ENCODE results near the gene EFCAB6.

EFCAB6 gene

DNA sequence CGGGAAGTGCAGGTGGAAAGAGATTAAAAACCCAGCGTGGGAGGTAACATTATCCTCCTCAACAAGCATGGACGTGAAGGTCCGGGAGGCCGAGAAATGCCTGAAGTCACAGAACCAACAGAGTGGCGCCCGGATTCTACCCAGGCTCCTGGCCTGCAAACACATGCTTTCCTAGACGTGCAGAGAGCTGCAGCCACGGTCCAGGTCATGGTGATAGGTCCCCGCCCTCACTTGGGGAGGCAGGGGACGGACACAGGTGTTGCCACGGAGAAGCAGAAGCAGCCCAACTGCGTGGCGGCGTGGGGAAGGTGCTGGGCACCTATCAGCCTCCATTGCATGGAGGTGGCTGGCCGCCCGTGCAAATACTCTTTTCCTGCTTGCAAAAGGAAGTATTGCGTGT is 251.5 kb downstream of the EFCAB6 start:
- ChIA-PET POLR2A (no interaction called here), CTCF (no interaction called here)
- TF ChIP-seq, protein P1, sequence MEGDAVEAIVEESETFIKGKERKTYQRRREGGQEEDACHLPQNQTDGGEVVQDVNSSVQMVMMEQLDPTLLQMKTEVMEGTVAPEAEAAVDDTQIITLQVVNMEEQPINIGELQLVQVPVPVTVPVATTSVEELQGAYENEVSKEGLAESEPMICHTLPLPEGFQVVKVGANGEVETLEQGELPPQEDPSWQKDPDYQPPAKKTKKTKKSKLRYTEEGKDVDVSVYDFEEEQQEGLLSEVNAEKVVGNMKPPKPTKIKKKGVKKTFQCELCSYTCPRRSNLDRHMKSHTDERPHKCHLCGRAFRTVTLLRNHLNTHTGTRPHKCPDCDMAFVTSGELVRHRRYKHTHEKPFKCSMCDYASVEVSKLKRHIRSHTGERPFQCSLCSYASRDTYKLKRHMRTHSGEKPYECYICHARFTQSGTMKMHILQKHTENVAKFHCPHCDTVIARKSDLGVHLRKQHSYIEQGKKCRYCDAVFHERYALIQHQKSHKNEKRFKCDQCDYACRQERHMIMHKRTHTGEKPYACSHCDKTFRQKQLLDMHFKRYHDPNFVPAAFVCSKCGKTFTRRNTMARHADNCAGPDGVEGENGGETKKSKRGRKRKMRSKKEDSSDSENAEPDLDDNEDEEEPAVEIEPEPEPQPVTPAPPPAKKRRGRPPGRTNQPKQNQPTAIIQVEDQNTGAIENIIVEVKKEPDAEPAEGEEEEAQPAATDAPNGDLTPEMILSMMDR (IDR thresholded peaks at IDR 0.05; ENCODE audit: insufficient read depth, low read length, missing control alignments), result no peak
- no peak overlapping the region for H3K4me3 ChIP-seq (ENCODE audit: low read depth, low read length)
- no peak for DNase-seq (ENCODE audit: low read depth, low spot score)

- DNase-seq (ENCODE audit: low read depth, low spot score), result no peak
- POLR2A ChIA-PET, result no interaction called here
- TF ChIP-seq, protein P1 (IDR thresholded peaks at IDR 0.05; ENCODE audit: insufficient read depth, low read length, missing control alignments), result no peak
- no peak overlapping the region for H3K4me3 ChIP-seq (ENCODE audit: low read depth, low read length)
- CTCF ChIA-PET, result no interaction called here
Observed at GRCh38 chr22:43555561-43556515, 256.3 kb downstream of the EFCAB6 start.

DNA sequence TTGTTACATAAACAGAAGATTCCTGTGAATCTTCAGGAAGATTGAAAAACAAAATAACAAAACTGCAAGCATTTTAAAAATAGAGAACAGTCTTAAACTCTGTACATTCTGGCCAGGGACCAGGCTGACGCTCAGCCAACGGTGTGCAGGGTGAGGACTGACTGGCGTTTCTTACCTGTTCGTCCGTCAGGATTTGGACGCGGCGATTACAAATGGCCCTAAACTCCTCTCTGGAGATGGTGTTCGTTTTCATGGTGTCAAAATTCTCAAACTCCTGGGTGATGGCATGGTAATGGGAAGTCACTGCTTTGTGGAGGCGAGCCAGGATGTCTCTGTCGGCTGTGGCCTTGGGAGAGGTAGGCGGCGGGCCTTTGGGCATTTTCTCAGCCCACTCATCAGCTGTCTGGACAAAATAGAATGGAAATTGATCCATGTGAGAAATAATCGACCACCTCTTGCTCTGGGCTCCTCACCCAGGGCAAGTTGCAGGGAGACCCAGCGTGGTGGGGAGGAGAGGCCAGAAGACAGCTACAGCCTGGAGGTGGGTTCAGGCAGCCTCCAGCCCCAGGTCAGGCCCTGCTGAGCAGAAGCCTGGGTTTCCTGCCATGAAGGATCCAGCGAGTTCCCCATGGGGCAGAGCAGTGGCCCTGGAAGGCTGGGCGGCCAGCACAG is 257.3 kb downstream of the EFCAB6 start:
- no peak for DNase-seq (ENCODE audit: low read depth, low spot score)
- no peak overlapping the region for H3K4me3 ChIP-seq (ENCODE audit: low read depth, low read length)
- POLR2A ChIA-PET, result no interaction called here
- TF ChIP-seq, protein P1 (IDR thresholded peaks at IDR 0.05; ENCODE audit: insufficient read depth, low read length, missing control alignments), result no peak
- CTCF ChIA-PET, result interaction anchor here (1.2 kb wide), 1 partner anchor 12 kb away, joined by 3 read pairs; no protein-coding TSS in a partner anchor

- H3K4me3 ChIP-seq (ENCODE audit: low read depth, low read length), result no peak overlapping the region
- TF ChIP-seq, protein P1 (IDR thresholded peaks at IDR 0.05; ENCODE audit: insufficient read depth, low read length, missing control alignments), result no peak
- ChIA-PET POLR2A (no interaction called here), CTCF (interaction anchor here (1.2 kb wide), 1 partner anchor 13 kb away, joined by 3 read pairs; no protein-coding TSS in a partner anchor)
- no peak for DNase-seq (ENCODE audit: low read depth, low spot score)
Observed at GRCh38 chr22:43554259-43554636, 257.9 kb downstream of the EFCAB6 start.

DNA sequence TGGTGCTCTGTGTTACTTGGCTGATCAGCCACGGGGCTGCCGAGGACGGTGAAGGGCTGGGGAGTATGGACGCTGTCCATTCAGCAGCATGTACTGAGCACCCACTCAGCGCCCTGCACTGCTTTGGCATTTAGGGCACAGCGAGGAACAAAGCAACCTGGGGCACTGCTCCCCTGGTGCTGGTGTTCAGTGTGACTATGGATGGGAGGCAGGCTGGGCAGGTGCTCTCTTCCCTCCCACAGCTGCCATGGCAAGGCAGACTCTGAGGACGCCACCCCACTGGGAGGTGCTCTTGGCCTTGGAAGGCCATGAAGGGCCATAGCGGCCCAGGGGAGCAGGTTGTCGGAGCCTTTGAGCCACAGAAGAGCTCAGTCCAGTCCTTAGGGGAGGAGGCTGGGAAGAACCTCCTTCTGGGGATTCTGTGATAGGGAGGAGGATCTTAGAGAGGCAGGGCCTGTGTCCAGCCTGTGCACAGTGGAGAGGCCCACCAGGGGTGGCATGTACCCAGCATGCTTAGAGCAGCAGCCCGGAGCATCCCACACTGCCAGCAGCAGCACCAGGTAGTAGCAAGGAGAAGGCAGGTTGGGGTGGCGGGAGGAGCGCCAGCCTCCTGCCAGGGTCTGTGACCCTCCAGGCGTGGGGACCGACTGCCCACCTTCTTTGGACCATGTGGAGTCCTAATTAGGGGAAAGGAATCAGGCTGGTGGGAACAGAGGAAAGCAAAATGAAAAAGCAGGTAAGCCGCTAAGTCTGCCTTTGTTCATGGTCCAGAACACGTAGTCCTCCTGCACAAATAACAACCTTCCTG is 258.4 kb downstream of the EFCAB6 start:
- CTCF ChIA-PET, result interaction anchor here (1.2 kb wide), 1 partner anchor 13 kb away, joined by 3 read pairs; no protein-coding TSS in a partner anchor
- TF ChIP-seq, protein P1 (IDR thresholded peaks at IDR 0.05; ENCODE audit: insufficient read depth, low read length, missing control alignments), result no peak
- DNase-seq (ENCODE audit: low read depth, low spot score), result no peak
- POLR2A ChIA-PET, result no interaction called here
- H3K4me3 ChIP-seq (ENCODE audit: low read depth, low read length), result no peak overlapping the region

Measured in AG04449 (cell line).